IMR-90 (cell line): Measurements from ENCODE around the gene CTCFL. TPM values are rescaled to one million over a fixed set of nuclear protein-coding genes. Genes with fewer than 3 reads are reported as not detected.

Experiments used
- ATAC-seq: fragments of 200-7000 bp; cut with Tn5 transposase; 2 replicates; pipeline ENCODE4 v1.9.1; 2020; ENCODE audit warnings: low read depth, mild to moderate bottlenecking, moderate library complexity
- BruUV-seq: library from RNA; stranded (reverse); fragments of 400-500 nt; replicated peaks from 2 replicates; lab custom pipeline; 2021; lab: Mats Ljungman, UMichigan
- CTCF ChIA-PET: fragments of 300-600 bp; formaldehyde crosslinking; extraction: SDS; loops from one replicate; lab custom pipeline; 2021; ENCODE audit warnings: antibody characterized with exemption; lab: Yijun Ruan, JAX
- POLR2A ChIA-PET: fragments of 300-600 bp; sonication (Branson Sonifier 250); formaldehyde crosslinking; loops from one replicate; lab custom pipeline; 2022; ENCODE audit warnings: antibody characterized with exemption; ENCODE audit not compliant: unreplicated experiment; lab: Charles Lee
- DNase-seq: peaks from one replicate; pipeline ENCODE4 v3.0.0; 2013
- H2AFZ ChIP-seq: replicated peaks from 2 replicates; pipeline ENCODE3; 2013; ENCODE audit warnings: low read length, mild to moderate bottlenecking; ENCODE audit not compliant: poor library complexity
- H2AK5ac ChIP-seq: 2 replicates; pipeline ENCODE4 v1.6.1; 2013; ENCODE audit warnings: low read depth, low read length, inconsistent platforms
- H2AK9ac ChIP-seq: replicated peaks from 2 replicates; pipeline ENCODE3; 2013; ENCODE audit warnings: mild to moderate bottlenecking, low read depth, low read length, moderate library complexity; ENCODE audit not compliant: poor library complexity
- H2BK120ac ChIP-seq: 2 replicates; pipeline ENCODE4 v1.6.1; 2013; ENCODE audit warnings: low read depth, low read length, inconsistent platforms
- H2BK15ac ChIP-seq: 3 replicates; pipeline ENCODE4 v1.6.1; 2013; ENCODE audit warnings: low read depth, low read length, inconsistent platforms
- H2BK20ac ChIP-seq: 2 replicates; pipeline ENCODE4 v1.6.1; 2013; ENCODE audit warnings: low read depth, mild to moderate bottlenecking, inconsistent platforms, low read length, moderate library complexity
- H2BK5ac ChIP-seq: 2 replicates; pipeline ENCODE4 v1.6.1; 2013; ENCODE audit warnings: mild to moderate bottlenecking, low read depth, low read length, inconsistent platforms; ENCODE audit not compliant: poor library complexity, severe bottlenecking
- H3K14ac ChIP-seq: replicated peaks from 2 replicates; pipeline ENCODE4 v1.6.1; 2013; ENCODE audit warnings: low read depth, low read length, inconsistent platforms
- H3K18ac ChIP-seq: 2 replicates; pipeline ENCODE4 v1.6.1; 2013; ENCODE audit warnings: low read depth, low read length, control low read depth
- H3K23ac ChIP-seq: 2 replicates; pipeline ENCODE4 v1.6.1; 2013; ENCODE audit warnings: low read depth, low read length, inconsistent platforms
- H3K27ac ChIP-seq: 2 replicates; pipeline ENCODE4 v1.5.1; 2013; ENCODE audit warnings: mild to moderate bottlenecking, control low read depth, low read length; ENCODE audit not compliant: insufficient read depth
- H3K27me3 ChIP-seq: 2 replicates; pipeline ENCODE4 v1.6.1; 2013; ENCODE audit warnings: low read length; ENCODE audit not compliant: control insufficient read depth, insufficient read depth
- H3K36me3 ChIP-seq: 2 replicates; pipeline ENCODE4 v1.6.1; 2013; ENCODE audit warnings: low read length, mixed read lengths; ENCODE audit not compliant: control insufficient read depth, insufficient read depth
- H3K4ac ChIP-seq: 2 replicates; pipeline ENCODE4 v1.6.1; 2013; ENCODE audit warnings: low read depth, low read length, inconsistent platforms
- H3K4me1 ChIP-seq: 2 replicates; pipeline ENCODE4 v1.6.1; 2013; ENCODE audit warnings: low read length, mixed read lengths; ENCODE audit not compliant: control insufficient read depth, insufficient read depth
- H3K4me2 ChIP-seq: 2 replicates; pipeline ENCODE4 v1.6.1; 2013; ENCODE audit warnings: low read depth, mild to moderate bottlenecking, control low read depth, low read length, moderate library complexity
- H3K4me3 ChIP-seq: 2 replicates; pipeline ENCODE4 v1.5.1; 2013; ENCODE audit warnings: low read depth, mild to moderate bottlenecking, control low read depth, low read length, moderate library complexity; ENCODE audit not compliant: insufficient read depth
- H3K56ac ChIP-seq: 2 replicates; pipeline ENCODE4 v1.6.1; 2013; ENCODE audit warnings: low read length, inconsistent platforms; ENCODE audit not compliant: insufficient read depth; ENCODE audit errors: extremely low read depth
- H3K79me1 ChIP-seq, 2 experiments: 2 replicates each; pipeline ENCODE4 v1.6.1; 2013; ENCODE audit warnings: low read length in 2 of 2, inconsistent platforms in 1 of 2, low read depth in 1 of 2
- H3K9ac ChIP-seq: 2 replicates; pipeline ENCODE4 v1.6.1; 2013; ENCODE audit warnings: low read depth, low read length, control low read depth
- H3K9me1 ChIP-seq: 2 replicates; pipeline ENCODE4 v1.6.1; 2013; ENCODE audit warnings: low read length, inconsistent platforms; ENCODE audit not compliant: insufficient read depth
- H3K9me3 ChIP-seq: 2 replicates; pipeline ENCODE4 v1.6.1; 2013; ENCODE audit warnings: low read length; ENCODE audit not compliant: control insufficient read depth, insufficient read depth
- H4K20me1 ChIP-seq: 2 replicates; pipeline ENCODE4 v1.6.1; 2013; ENCODE audit warnings: low read length, inconsistent platforms; ENCODE audit not compliant: insufficient read depth
- H4K5ac ChIP-seq: 2 replicates; pipeline ENCODE4 v1.6.1; 2013; ENCODE audit warnings: mild to moderate bottlenecking, low read depth, low read length, control low read depth
- H4K8ac ChIP-seq, 2 experiments: 2 replicates each; pipeline ENCODE4 v1.6.1; 2013; ENCODE audit warnings: low read depth in 2 of 2, low read length in 2 of 2, control low read depth in 1 of 2, inconsistent platforms in 1 of 2
- H4K91ac ChIP-seq: 2 replicates; pipeline ENCODE4 v1.6.1; 2013; ENCODE audit warnings: low read depth, low read length, inconsistent platforms; ENCODE audit not compliant: insufficient read depth
- BHLHE40 ChIP-seq: fragments of 150-350 bp; IDR thresholded peaks from 2 replicates; pipeline ENCODE4 v1.6.1; 2016; ENCODE audit warnings: mild to moderate bottlenecking, low read depth, low read length
- CHD1 ChIP-seq: IDR thresholded peaks from 2 replicates; pipeline ENCODE4 v1.6.1; 2012; ENCODE audit warnings: low read depth, low read length, improper control_type of control experiment
- MAFK ChIP-seq: IDR thresholded peaks from 2 replicates; pipeline ENCODE4 v1.6.1; 2012; ENCODE audit warnings: low read depth, low read length, improper control_type of control experiment
- MAZ ChIP-seq: IDR thresholded peaks from 2 replicates; pipeline ENCODE4 v1.6.1; 2012; ENCODE audit warnings: low read depth, mild to moderate bottlenecking, low read length, improper control_type of control experiment, moderate library complexity, borderline replicate concordance
- MXI1 ChIP-seq: IDR thresholded peaks from 2 replicates; pipeline ENCODE4 v1.6.1; 2012; ENCODE audit warnings: low read depth, mild to moderate bottlenecking, low read length, moderate library complexity, borderline replicate concordance
- NFE2L2 ChIP-seq: fragments of 150-350 bp; IDR thresholded peaks from 2 replicates; pipeline ENCODE4 v1.6.1; 2016; ENCODE audit warnings: low read depth, mild to moderate bottlenecking, low read length
- RAD21 ChIP-seq: IDR thresholded peaks from 2 replicates; pipeline ENCODE4 v1.6.1; 2012; ENCODE audit warnings: low read length, improper control_type of control experiment
- RCOR1 ChIP-seq: IDR thresholded peaks from 2 replicates; pipeline ENCODE4 v1.6.1; 2012; ENCODE audit warnings: mild to moderate bottlenecking, low read length, improper control_type of control experiment; ENCODE audit not compliant: insufficient replicate concordance
- RFX5 ChIP-seq: IDR thresholded peaks from 2 replicates; pipeline ENCODE4 v1.8.0; 2012; ENCODE audit warnings: low read depth, mild to moderate bottlenecking, low read length, moderate library complexity
- SMC3 ChIP-seq: fragments of 150-350 bp; IDR thresholded peaks from 2 replicates; pipeline ENCODE4 v1.6.1; 2016; ENCODE audit warnings: low read depth, mild to moderate bottlenecking, antibody characterized with exemption, low read length, moderate library complexity
- WGBS, 2 experiments: methylation state at CpG; one replicate each; pipeline versions ENCODE4 v1.1.5 to v1.1.7; 2013; ENCODE audit warnings: missing lambda C conversion rate in 2 of 2; ENCODE audit not compliant: insufficient read length in 1 of 2; ENCODE audit errors: extremely low coverage in 2 of 2; 5-methylcytosine and 5-hydroxymethylcytosine counted together
- dilution Hi-C: fragments of 300-500 bp; cut with HindIII; formaldehyde crosslinking; loops from one replicate; pipeline ENCODE4 v1.14.3; 2018; ENCODE audit warnings: low sequenced_read_pairs; ENCODE audit not compliant: unreplicated experiment
- in situ Hi-C: fragments of 300-500 bp; cut with MboI; formaldehyde crosslinking; loops from 3 replicates; pipeline ENCODE4 v1.14.3; 2019; ENCODE audit warnings: low sequenced_read_pairs, inconsistent platforms, mixed read lengths
- intact Hi-C: fragments of 100-400 bp; cut with micrococcal nuclease; formaldehyde crosslinking; loops from 2 replicates; pipeline ENCODE4 v1.10.0; 2022
- polyA plus RNA-seq, 3 experiments: library from polyadenylated mRNA; depleted of rRNA; stranded (reverse); fragments of >200 nt; gene quantifications; 2 replicates each; pipeline ENCODE4 v1.2.3, GENCODE V29; 2012; ENCODE audit warnings: low replicate concordance in 1 of 3
- total RNA-seq: library from RNA; depleted of rRNA; stranded (reverse); fragments of >200 nt; gene quantifications from 2 replicates; pipeline ENCODE4 v1.2.3, GENCODE V29; 2012
- TF ChIP-seq, protein P1 (sequence below): conservative IDR thresholded peaks from 2 replicates; pipeline ENCODE4 v1.5.1; 2012; ENCODE audit warnings: mild to moderate bottlenecking, low read depth, low read length, improper control_type of control experiment
- TF ChIP-seq, protein P2 (sequence below): fragments of 150-350 bp; IDR thresholded peaks from 2 replicates; pipeline ENCODE4 v1.6.1; 2016; ENCODE audit warnings: low read depth, mild to moderate bottlenecking, low read length, moderate library complexity, borderline replicate concordance

The CTCFL gene
- total and polyA plus RNA-seq, 2 of the 4 experiments (the other 2 are of a cell fraction): not detected

DNA sequence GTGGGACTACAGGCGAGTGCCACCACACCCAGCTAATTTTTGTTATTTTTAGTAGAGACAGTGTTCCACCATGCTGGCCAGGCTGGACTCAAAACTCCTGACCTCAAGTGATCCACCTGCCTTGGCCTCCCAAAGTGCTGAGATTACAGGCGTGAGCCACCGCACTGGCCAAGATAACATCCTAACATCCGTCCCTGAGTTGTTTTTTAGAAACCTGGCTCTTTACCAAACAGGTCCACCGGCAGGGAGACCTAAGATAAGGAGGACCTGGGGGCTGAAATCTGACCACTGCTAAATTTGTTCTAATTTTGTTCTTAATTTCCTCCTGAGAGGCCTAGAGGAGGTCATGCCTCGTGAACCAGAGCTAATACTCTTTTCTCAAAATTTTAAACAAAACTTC is 20.5 kb downstream of the CTCFL start:
- Histone ChIP-seq H3K27me3 (peaks cover 9% of the 10 kb centered on the region), H3K9ac (no peak overlapping the region), H2AK5ac (no peak overlapping the region), H3K36me3 (no peaks in the 10 kb centered on the region), H3K9me1 (no peaks in the 10 kb centered on the region), H3K4me2 (no peak overlapping the region), H4K91ac (no peak overlapping the region), H3K56ac (no peak overlapping the region), H2BK5ac (no peak overlapping the region), H4K8ac (no peak overlapping the region), H3K4ac (no peak overlapping the region), H2BK120ac (no peak overlapping the region), H3K4me1 (no peaks in the 10 kb centered on the region; the same call in 1 of the 2 replicates), H2BK20ac (no peak overlapping the region), H3K9me3 (no peaks in the 10 kb centered on the region), H2BK15ac (no peak overlapping the region), H3K14ac (no peak overlapping the region), H2AFZ (no peak overlapping the region), H3K79me1 (no peaks in the 10 kb centered on the region), H3K27ac (no peak overlapping the region), H2AK9ac (no peak overlapping the region), H3K18ac (no peak overlapping the region), H4K20me1 (no peaks in the 10 kb centered on the region), H4K5ac (no peak overlapping the region), H3K23ac (no peak overlapping the region), H3K4me3 (no peak overlapping the region)
- no peak for ATAC-seq
- intact Hi-C loops (no loop called here), in situ Hi-C loops (no loop called here), dilution Hi-C loops (no loop called here)
- ChIA-PET CTCF (no interaction called here), POLR2A (no interaction called here)
- no TSS peak for BruUV-seq
- WGBS, 2 experiments: 92% methylated on average over 2 of the region's 6 CpGs; no CpG with 5 or more reads in 1 of the 2 experiments
- no peak for DNase-seq
- TF ChIP-seq MAFK (no peak), RAD21 (no peak), BHLHE40 (no peak), SMC3 (no peak), RFX5 (no peak), MXI1 (no peak), NFE2L2 (no peak), RCOR1 (no peak), CHD1 (no peak), MAZ (no peak)
- TF ChIP-seq, protein P1, sequence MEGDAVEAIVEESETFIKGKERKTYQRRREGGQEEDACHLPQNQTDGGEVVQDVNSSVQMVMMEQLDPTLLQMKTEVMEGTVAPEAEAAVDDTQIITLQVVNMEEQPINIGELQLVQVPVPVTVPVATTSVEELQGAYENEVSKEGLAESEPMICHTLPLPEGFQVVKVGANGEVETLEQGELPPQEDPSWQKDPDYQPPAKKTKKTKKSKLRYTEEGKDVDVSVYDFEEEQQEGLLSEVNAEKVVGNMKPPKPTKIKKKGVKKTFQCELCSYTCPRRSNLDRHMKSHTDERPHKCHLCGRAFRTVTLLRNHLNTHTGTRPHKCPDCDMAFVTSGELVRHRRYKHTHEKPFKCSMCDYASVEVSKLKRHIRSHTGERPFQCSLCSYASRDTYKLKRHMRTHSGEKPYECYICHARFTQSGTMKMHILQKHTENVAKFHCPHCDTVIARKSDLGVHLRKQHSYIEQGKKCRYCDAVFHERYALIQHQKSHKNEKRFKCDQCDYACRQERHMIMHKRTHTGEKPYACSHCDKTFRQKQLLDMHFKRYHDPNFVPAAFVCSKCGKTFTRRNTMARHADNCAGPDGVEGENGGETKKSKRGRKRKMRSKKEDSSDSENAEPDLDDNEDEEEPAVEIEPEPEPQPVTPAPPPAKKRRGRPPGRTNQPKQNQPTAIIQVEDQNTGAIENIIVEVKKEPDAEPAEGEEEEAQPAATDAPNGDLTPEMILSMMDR: no peak
- TF ChIP-seq, protein P2, sequence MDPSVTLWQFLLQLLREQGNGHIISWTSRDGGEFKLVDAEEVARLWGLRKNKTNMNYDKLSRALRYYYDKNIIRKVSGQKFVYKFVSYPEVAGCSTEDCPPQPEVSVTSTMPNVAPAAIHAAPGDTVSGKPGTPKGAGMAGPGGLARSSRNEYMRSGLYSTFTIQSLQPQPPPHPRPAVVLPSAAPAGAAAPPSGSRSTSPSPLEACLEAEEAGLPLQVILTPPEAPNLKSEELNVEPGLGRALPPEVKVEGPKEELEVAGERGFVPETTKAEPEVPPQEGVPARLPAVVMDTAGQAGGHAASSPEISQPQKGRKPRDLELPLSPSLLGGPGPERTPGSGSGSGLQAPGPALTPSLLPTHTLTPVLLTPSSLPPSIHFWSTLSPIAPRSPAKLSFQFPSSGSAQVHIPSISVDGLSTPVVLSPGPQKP: no peak
